Body of pancreas (tissue), 4 donors: ENCODE results near the gene NFATC4.

Experiments used
- CTCF ChIP-seq, 7 experiments: fragments of 450-650 bp in 4 of 7; fragments of 200-600 bp in 3 of 7; sonication (generic) in 3 of 7; IDR thresholded peaks; one replicate each; pipeline ENCODE4 v1.5.1; 2016 to 2019; ENCODE audit warnings: antibody characterized with exemption in 7 of 7
- POLR2A ChIP-seq, 3 donors: fragments of 450-650 bp; IDR thresholded peaks; one replicate each; pipeline ENCODE4 v1.6.1; 2016; ENCODE audit warnings: antibody characterized with exemption in 3 of 3, mild to moderate bottlenecking in 2 of 3

DNA sequence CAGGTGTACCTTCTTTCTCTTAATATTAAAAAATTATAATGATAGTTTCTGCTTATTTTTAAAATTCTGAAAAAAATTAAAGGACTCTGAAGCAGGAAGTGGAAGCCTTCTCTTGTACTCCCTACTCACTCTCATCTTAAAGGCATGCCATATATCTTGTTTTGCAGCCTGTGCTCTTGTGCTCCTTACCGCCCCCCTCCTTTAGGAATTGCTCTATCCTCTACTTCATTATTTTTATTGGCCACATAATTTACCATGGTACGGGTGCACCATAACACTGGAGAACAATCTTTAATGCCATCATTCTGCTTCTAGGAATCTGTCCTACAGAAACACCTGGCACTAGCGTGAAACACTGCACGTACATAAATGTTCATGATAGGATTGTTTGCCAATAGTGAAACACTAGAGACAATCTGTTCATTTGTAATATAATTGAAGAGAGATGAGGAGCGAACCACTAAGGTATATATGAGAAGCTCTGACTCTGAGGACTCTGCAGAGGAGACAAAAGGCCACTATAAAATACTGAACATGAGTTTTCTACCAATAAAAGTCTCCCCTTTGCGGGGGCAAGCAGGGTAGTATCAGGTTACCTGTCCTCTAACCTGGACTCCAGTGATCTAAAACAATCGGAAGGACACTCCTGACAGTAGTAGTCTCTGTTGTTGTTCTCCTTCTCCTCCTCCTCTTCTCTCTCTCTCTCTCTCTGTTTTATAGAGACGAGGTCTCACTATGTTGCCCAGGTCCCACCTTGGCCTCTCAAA, 24.5 kb downstream of the NFATC4 start:
- TF ChIP-seq CTCF (IDR thresholded peaks at IDR 0.05): peak in 2 of 7 experiments; percentile 8 to 18
- no peak for TF ChIP-seq POLR2A (IDR thresholded peaks at IDR 0.05)
